Inferior parietal cortex (tissue), 1 donor: ENCODE results near the gene FCGR2B.
"Not testable (repeated sequence)": the region's sequence is repeated elsewhere in the genome, so short reads cannot be mapped to it uniquely, and the experiment has no call there.

Source experiments
- DNase-seq: peaks from one replicate; pipeline ENCODE4 v3.0.0-alpha.2; 2016; ENCODE audit errors: extremely low spot score

The FCGR2B gene

GRCh38 chr1:161705537-161705936 lies 42.6 kb downstream of the FCGR2B start:
- no peak for DNase-seq

DNA sequence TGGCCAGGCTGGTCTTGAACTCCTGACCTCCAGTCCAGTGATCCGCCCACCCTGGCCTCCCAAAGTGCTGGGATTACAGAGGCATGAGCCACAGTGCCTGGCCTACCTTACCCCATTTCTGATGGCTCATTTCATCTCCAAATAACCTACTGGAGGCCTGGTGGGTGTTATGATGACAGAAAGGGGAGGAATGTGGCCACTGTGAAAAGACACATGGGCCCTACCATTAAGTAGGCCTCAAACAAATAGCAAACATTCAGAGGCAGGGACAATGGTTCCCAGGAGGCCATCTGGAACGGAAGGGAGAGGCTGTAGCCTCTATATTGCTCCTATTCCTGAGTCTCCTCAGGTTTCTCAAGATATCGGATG lies 43.2 kb downstream of the FCGR2B start:
- DNase-seq: no peak

DNA sequence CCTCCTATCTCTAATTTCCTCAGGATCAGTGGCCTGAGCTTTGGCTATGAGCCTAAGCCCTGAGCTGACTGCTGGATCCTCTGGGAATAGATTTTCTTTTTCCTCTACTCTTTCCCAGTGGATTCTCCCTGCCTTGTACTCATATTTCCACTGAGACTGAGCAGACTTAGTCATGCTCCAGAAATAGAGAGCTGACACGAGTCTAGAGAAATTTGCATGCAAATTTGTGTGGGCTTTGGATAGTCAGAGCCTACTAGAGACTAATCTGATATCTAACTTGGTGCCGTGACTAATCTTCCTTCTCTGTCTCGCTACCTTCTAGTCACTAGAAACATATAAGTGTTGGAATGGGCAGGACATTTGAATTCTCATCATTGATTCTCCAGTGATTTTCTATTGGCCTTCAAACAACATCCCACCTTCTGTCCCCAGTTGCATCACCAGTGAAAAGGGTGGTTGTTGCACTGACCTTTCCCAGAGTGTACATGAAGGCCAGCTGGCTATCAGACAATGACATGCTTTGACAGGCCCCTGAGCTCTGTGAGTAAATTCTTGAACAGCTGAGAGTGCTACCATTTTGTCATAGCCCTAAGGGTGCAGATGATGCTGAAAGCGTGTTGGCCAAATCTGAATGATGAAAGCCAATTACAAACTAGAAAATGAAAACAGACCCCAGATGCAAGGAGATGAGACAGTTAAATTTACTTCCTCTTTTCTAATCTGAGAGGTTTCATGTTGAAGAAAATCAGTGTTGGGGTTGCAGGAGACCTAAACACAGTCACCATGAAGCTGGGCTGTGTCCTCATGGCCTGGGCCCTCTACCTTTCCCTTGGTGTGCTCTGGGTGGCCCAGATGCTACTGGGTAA lies 43.8 kb downstream of the FCGR2B start, which contains the start of gene FCRLA:
Gene FCRLA (plus strand): TSS at position 748 of the 866 bp plus-strand sequence. CDS start 36 bp downstream, at position 784.
- DNase-seq: peak; percentile 52

DNA sequence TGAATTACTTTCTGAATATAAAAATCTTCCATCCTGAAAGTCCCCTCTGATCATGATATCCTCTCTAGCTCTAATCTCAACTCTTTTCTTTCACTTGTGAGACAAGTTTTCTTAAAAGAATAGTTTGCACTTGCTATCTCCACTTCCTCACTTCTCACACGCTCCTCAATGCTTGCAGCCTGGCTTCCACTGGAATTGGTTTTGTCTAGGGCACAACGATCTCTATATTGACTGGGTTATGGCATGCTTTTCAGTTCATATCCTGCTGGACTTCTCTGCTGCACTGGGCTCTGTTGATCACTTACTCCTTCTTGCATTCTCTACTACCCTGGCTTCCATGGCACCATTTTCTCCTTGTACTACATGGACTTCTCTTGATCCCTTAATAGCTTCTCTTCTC lies 44.6 kb downstream of the FCGR2B start:
- no peak for DNase-seq

DNA sequence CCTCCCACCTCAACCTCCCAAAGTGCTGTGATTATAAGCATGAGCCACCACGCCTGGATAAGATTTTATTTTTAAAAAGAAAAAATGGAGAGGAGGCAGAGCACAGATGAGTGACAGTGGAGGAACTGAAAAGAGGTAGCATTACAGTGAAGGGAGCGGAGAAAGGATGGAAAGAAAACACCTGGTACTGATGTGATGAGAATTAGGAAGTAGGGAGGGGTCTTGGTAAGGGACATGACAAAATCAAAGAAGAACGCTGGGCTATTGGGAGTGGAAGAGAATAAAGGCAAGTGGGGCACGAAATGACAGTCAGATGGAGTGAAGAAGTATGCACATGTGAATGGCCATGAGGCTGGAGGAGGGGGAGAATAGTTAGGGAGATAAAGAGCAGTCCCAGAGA lies 46.4 kb downstream of the FCGR2B start:
- DNase-seq: no peak

DNA sequence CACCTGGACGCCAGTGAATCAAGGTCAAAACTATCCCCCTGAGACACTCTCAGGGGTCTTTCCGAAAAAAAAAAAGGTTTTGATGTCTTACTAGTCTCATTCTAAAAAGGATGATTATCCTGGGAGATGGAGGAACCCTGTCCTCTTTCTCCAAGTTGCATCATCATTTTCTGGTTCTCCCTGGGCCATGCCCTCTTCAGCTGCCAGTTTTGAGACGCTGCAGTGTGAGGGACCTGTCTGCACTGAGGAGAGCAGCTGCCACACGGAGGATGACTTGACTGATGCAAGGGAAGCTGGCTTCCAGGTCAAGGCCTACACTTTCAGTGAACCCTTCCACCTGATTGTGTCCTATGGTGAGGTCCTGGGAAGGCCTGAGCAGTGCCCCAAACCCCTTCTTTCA lies 47.6 kb downstream of the FCGR2B start:
- DNase-seq: no peak

- DNase-seq: no peak
Measured at GRCh38 chr1:161718559-161719324, 55.8 kb downstream of the FCGR2B start.

- no peak for DNase-seq
Measured at GRCh38 chr1:161719325-161719611, 56.3 kb downstream of the FCGR2B start.

- no peak for DNase-seq
Measured at GRCh38 chr1:161720422-161720821, 57.5 kb downstream of the FCGR2B start.

DNA sequence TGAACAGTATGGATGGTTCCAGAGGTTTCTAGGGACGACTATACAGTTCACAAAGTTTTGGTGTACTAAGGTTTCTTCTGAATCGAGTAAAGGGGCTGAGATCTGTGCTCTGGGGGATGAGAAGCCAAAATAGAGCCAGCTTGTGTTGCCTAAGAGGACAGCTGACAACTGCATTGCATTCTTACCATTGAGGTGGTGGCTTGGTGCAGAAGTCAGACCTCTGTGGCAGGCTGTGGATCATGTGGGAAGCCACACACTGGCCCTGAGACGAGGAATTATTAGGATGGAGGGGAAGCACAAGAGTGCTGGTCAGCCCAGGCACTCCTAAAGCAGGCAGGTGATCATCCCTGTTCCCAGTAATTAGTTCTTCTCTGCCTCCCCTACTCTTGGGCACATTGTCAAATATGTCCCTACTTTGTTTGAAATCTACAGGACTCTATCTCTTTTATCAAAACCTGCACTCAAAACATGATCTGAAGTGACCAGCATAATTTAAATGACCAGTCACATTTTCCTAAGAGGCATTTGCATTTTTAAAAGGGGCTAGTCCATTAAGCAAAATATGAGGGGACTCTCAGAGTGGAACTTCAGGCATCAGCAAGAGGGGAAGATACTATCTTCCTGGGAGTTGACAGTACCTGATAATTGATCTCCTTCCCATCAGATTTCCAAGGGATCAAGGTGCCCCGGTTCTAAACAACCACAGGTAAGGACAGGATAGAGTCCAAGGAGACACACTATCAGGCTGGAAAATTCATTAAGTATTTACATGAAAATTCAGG lies 58.2 kb downstream of the FCGR2B start, which contains the start of gene FCRLB:
Gene FCRLB (plus strand): TSS at position 589 of the 782 bp plus-strand sequence. CDS start 1,129 bp downstream, outside the sequence.
- no peak for DNase-seq

DNA sequence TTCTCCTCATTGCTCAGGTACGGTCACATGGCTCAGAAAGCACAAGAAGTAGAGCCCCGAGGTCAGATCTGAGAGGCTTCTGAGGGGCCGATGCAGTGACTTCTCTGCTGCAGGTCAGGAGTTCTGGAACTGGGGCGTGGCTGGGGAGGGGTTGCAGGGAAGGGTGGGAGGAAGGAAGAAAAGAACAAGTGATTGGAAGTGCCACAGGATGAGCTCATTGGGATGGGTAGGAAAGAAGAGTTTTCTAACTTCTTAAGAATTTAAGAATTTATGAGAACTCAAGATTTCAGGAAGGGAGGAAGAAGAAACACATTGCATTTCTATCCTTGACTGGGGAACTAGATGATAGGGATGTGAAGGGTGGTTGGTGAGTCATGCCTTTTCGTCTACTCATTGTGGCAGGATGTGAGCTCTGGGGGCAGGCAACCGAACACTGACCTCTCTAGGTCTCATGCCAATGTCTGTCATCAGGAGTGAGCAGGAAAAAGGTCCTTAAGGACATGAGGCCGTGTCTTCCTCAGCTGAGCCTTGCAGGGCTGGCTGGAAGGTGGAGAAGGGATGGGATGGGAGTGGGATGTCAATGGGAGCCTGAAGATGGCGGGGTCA lies 58.9 kb downstream of the FCGR2B start:
- DNase-seq: no peak

GRCh38 chr1:161722406-161722805 lies 59.5 kb downstream of the FCGR2B start:
- no peak for DNase-seq

DNA sequence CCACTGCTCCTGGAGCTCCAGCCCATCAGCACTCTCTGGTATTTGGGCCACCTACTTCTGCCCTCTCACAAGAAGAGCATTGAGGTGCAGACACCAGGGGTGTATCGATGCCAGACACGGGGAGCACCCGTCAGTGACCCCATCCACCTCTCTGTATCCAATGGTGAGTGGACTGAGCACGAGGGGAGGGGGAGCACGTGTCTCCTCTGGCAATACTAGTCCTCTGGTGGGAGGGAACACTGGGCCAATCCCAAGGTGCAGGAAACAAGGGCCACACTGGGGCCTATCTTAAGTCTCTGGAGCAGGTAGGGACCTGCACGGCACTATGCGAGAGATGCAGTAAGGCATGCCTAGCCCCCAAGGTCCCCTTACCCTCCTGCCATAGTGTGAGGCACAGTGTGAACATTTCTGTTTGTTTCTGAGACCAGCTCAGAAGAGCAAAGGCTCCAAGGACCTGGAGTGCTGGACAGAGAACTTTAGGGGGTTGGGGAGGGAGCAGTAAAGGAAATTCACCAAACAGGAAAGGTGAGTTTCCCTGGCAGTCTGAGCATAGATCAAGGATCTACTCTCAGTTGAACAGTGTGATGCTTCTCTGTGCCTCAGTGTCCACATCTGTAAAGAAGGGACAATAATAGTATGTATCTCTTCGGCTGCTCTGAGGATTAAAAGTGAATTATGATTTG lies 60.7 kb downstream of the FCGR2B start:
- DNase-seq: no peak

DNA sequence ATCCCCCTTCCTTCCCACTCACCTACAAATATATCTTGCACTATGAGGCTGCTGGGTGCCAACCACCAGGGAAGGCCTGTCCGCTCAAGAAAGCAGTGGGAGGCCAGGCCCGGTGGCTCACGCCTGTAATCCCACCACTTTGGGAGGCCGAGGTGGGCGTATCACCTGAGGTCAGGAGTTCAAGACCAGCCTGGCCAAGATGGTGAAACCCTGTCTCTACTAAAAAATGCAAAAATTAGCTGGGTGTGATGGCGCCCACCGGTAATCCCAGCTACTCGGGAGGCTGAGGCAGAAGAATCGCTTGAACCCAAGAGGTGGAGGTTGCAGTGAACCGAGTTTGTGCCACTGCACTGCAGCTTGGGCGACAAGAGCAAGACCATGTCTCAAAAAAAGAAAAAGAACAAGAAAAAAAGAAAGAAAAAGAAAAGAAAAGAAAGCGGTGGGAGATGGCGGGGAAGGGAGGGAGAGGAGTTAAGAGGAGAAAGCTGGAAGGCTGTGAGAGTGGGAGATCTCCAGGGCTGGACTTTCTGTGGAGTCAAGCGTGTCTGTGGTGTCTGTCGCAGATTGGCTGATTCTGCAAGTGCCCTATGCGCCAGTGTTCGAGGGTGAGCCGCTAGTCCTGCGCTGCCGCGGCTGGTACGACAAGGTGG lies 62.4 kb downstream of the FCGR2B start:
- DNase-seq: not testable (repeated sequence)

DNA sequence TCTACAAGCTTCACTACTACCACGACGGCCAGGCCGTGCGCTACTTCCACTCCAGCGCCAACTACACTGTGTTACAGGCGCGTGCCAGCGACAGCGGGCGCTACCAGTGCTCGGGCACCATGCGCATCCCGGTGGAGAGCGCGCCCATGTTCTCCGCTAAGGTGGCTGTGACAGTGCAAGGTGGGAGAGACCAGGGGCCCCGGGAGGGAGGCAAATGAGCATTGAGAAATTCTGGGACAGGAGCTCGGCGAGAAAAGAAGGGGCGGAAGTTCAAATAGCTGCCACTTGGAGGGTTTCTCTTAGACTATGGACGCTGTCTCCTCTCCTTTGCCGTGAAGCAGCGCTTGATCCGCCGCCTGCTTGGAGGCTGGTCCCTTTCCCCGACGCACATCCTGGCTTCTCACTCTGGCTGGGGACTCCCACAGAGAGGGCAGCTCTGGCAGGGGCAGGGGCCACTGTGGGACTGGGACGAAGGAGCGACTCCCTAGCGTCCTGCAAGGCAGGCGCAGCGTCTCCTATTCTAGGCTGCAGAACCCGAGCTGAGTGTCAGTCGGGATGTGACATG lies 63.0 kb downstream of the FCGR2B start:
- DNase-seq: peak; percentile 45

GRCh38 chr1:161726473-161727255 lies 63.7 kb downstream of the FCGR2B start:
- DNase-seq: peak; percentile 43

DNA sequence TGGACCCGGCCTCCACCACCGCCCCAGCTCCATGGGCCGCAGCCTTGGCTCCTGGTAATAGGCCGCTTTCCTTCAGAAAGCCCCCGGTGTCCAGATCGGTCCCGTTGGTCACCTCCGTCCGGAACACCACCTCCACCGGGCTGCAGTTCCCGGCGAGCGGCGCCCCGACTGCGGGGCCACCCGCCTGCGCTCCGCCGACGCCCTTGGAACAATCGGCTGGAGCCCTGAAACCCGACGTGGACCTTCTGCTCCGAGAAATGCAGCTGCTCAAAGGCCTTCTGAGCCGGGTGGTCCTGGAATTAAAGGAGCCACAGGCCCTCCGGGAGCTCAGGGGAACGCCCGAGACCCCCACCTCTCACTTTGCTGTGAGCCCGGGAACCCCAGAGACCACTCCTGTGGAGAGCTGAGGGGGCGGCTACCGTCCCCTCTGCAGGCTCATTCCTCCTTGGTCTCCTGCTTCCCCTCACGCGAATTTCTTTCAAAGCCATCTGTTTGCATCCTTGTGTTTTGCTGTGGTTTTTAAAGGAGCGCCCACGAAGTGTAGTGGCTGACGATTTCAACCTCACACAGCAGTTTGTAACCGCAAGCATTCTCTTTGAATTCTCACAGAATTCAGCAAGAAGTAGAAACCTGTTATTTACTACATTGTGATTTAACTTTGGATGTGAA lies 64.4 kb downstream of the FCGR2B start:
- DNase-seq: peak; percentile 36
